Measurements from ENCODE around the gene EIF4G3.

DNA sequence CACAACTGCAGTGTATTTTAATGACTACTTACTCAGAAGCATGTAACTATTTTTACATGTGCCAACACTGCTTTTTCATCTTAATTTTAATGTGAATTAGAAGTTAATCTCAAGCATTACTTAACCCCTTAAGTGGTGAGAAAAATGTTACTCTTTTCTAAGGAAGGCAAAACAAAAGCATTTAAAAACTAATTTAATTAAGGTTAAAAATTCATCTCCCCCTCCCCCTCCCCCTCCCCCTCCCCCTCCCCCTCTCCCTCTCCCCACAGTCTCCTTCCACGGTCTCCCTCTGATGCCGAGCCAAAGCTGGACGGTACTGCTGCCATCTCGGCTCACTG, 362.2 kb downstream of the EIF4G3 start:
- TF ChIP-seq, protein P1, sequence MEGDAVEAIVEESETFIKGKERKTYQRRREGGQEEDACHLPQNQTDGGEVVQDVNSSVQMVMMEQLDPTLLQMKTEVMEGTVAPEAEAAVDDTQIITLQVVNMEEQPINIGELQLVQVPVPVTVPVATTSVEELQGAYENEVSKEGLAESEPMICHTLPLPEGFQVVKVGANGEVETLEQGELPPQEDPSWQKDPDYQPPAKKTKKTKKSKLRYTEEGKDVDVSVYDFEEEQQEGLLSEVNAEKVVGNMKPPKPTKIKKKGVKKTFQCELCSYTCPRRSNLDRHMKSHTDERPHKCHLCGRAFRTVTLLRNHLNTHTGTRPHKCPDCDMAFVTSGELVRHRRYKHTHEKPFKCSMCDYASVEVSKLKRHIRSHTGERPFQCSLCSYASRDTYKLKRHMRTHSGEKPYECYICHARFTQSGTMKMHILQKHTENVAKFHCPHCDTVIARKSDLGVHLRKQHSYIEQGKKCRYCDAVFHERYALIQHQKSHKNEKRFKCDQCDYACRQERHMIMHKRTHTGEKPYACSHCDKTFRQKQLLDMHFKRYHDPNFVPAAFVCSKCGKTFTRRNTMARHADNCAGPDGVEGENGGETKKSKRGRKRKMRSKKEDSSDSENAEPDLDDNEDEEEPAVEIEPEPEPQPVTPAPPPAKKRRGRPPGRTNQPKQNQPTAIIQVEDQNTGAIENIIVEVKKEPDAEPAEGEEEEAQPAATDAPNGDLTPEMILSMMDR (conservative IDR thresholded peaks at IDR 0.05 in 1 of 2, IDR thresholded peaks at IDR 0.05 in 1 of 2; ENCODE audit: extremely low read depth in 1 of 2, insufficient read depth in 1 of 2, low read depth in 1 of 2, low read length in 2 of 2), result no peak
- TF ChIP-seq EZH2 (IDR thresholded peaks at IDR 0.05; ENCODE audit: borderline replicate concordance, low read length), result no peak
